OCI-LY1 (cell line): ENCODE results near the gene ARHGEF11.

Source experiments
- H2AFZ ChIP-seq: fragments of 200-600 bp; sonication (generic), shearing (Covaris generic); 2 replicates; pipeline ENCODE4 v1.6.0; 2014; ENCODE audit warnings: antibody characterized with exemption, mild to moderate bottlenecking, low read length
- H3F3A ChIP-seq: fragments of 200-600 bp; sonication (generic), shearing (Covaris generic); 2 replicates; pipeline ENCODE4 v1.6.0; 2014; ENCODE audit warnings: mild to moderate bottlenecking, antibody characterized with exemption, low read length, moderate library complexity; ENCODE audit not compliant: insufficient read depth
- H3K27ac ChIP-seq: fragments of 200-600 bp; sonication (generic); 2 replicates; pipeline ENCODE4 v1.5.1; 2014; ENCODE audit warnings: low read length, mixed run types, mild to moderate bottlenecking, low read depth; ENCODE audit not compliant: poor library complexity, severe bottlenecking
- H3K27me3 ChIP-seq: fragments of 200-600 bp; sonication (generic); 2 replicates; pipeline ENCODE4 v1.6.0; 2014; ENCODE audit warnings: antibody characterized with exemption, mild to moderate bottlenecking, low read length, moderate library complexity; ENCODE audit not compliant: insufficient read depth
- H3K36me3 ChIP-seq: fragments of 200-600 bp; sonication (generic); 2 replicates; pipeline ENCODE4 v1.6.1; 2014; ENCODE audit warnings: mild to moderate bottlenecking, antibody characterized with exemption, low read length, moderate library complexity, mixed read lengths; ENCODE audit not compliant: insufficient read depth
- H3K4me1 ChIP-seq: fragments of 200-600 bp; sonication (generic); 2 replicates; pipeline ENCODE4 v1.5.1; 2014; ENCODE audit warnings: mild to moderate bottlenecking, low read length, moderate library complexity; ENCODE audit not compliant: insufficient read depth, severe bottlenecking
- H3K4me2 ChIP-seq: fragments of 200-600 bp; sonication (generic), shearing (Covaris generic); 2 replicates; pipeline ENCODE4 v1.6.1; 2014; ENCODE audit warnings: low read length
- H3K4me3 ChIP-seq: fragments of 200-600 bp; sonication (generic); 2 replicates; pipeline ENCODE4 v1.5.1; 2014; ENCODE audit warnings: low read length, low read depth, mild to moderate bottlenecking, mixed read lengths; ENCODE audit not compliant: poor library complexity, severe bottlenecking
- H3K79me2 ChIP-seq: fragments of 200-600 bp; shearing (Covaris generic); 2 replicates; pipeline ENCODE4 v1.6.1; 2016; ENCODE audit warnings: mixed run types, low read length, mixed read lengths; ENCODE audit not compliant: insufficient read depth
- H3K9ac ChIP-seq: fragments of 200-600 bp; sonication (generic), shearing (Covaris generic); 2 replicates; pipeline ENCODE4 v1.6.1; 2014; ENCODE audit warnings: mild to moderate bottlenecking, low read length, mixed read lengths
- H3K9me2 ChIP-seq: fragments of 200-600 bp; sonication (generic), shearing (Covaris generic); 2 replicates; pipeline ENCODE4 v1.6.1; 2014; ENCODE audit warnings: low read depth, mild to moderate bottlenecking, low read length, mixed read lengths
- H3K9me3 ChIP-seq: fragments of 200-600 bp; shearing (Covaris generic); 2 replicates; pipeline ENCODE4 v1.6.1; 2014; ENCODE audit warnings: low read length, mixed read lengths
- H4K20me1 ChIP-seq: fragments of 200-600 bp; sonication (generic), shearing (Covaris generic); 2 replicates; pipeline ENCODE4 v1.6.0; 2016; ENCODE audit warnings: mild to moderate bottlenecking, low read length; ENCODE audit not compliant: insufficient read depth
- EZH2 ChIP-seq: fragments of 200-600 bp; sonication (generic), shearing (Covaris generic); IDR thresholded peaks from 2 replicates; pipeline ENCODE4 v1.8.0; 2017; ENCODE audit warnings: borderline replicate concordance, mixed run types, mild to moderate bottlenecking, antibody characterized with exemption, low read length, moderate library complexity, mixed read lengths
- TF ChIP-seq, protein P1 (sequence below): fragments of 200-600 bp; sonication (generic), shearing (Covaris generic); IDR thresholded peaks from 2 replicates; pipeline ENCODE4 v1.5.1; 2017; ENCODE audit warnings: mild to moderate bottlenecking, antibody characterized with exemption, low read length, moderate library complexity, mixed read lengths

The ARHGEF11 gene

DNA sequence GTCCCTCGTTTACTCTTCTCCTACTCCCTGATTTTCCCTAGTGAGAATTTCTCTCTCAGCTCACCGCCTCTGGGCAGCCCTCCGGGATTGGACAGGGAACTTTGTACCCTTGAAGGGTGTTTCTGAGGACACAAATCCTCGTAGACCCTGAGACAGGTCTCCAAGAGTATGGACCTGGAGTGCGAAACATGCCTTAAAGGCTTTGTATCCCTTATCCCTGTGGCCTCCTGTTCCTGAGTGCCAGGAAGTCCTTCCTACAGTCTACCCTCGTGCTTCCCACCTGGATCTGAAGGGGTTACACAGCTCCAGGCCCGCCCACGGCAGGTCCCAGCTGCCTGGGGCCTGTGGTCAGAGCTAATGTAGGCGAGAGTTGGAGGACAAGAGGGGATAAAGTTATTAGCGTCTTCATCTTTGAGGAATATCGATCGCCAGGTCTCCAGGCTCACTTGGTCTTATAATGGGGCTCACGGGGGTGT lies 159.6 kb downstream of the ARHGEF11 start:
- Histone ChIP-seq H3K27ac (no peak overlapping the region), H3K27me3 (0 out of 2 replicates have a peak, but pooled peaks cover 7% of the 10 kb centered on the region), H3K79me2 (no peaks in the 10 kb centered on the region), H3K4me1 (no peaks in the 10 kb centered on the region), H3K4me2 (no peak overlapping the region), H2AFZ (no peak overlapping the region), H3K9ac (no peak overlapping the region), H3K36me3 (no peaks in the 10 kb centered on the region), H3F3A (no peaks in the 10 kb centered on the region), H3K9me3 (no peaks in the 10 kb centered on the region), H3K4me3 (no peak overlapping the region), H3K9me2 (no peaks in the 10 kb centered on the region), H4K20me1 (no peaks in the 10 kb centered on the region)
- TF ChIP-seq, protein P1, sequence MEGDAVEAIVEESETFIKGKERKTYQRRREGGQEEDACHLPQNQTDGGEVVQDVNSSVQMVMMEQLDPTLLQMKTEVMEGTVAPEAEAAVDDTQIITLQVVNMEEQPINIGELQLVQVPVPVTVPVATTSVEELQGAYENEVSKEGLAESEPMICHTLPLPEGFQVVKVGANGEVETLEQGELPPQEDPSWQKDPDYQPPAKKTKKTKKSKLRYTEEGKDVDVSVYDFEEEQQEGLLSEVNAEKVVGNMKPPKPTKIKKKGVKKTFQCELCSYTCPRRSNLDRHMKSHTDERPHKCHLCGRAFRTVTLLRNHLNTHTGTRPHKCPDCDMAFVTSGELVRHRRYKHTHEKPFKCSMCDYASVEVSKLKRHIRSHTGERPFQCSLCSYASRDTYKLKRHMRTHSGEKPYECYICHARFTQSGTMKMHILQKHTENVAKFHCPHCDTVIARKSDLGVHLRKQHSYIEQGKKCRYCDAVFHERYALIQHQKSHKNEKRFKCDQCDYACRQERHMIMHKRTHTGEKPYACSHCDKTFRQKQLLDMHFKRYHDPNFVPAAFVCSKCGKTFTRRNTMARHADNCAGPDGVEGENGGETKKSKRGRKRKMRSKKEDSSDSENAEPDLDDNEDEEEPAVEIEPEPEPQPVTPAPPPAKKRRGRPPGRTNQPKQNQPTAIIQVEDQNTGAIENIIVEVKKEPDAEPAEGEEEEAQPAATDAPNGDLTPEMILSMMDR = no peak
- TF ChIP-seq EZH2 = no peak

DNA sequence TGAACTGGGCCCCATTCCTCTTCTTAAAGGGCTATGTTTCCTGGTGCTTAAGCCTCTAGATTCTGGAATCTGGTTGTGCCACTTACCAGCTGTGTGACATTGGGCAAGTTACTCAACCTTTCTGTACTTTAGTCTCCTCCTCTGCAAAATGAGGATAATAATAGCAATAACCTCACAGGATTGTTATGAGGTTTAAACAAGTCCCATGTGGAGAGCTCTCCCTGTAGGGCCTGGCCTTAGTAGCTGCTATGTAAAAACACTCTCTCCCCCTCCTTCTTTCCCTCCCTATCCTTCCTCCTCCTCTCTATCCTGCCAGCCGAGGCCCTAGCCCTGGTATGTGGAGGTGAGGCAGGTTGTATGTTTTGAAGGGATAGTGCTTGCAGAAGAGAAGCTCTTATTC lies 160.2 kb downstream of the ARHGEF11 start:
- Histone ChIP-seq H3F3A (no peaks in the 10 kb centered on the region), H3K27me3 (0 out of 2 replicates have a peak, but pooled peaks cover 7% of the 10 kb centered on the region), H3K36me3 (no peaks in the 10 kb centered on the region), H4K20me1 (no peaks in the 10 kb centered on the region), H2AFZ (no peak overlapping the region), H3K4me2 (no peak overlapping the region), H3K9me2 (no peaks in the 10 kb centered on the region), H3K4me1 (no peaks in the 10 kb centered on the region), H3K79me2 (no peaks in the 10 kb centered on the region), H3K9me3 (no peaks in the 10 kb centered on the region), H3K27ac (no peak overlapping the region), H3K4me3 (no peak overlapping the region), H3K9ac (no peak overlapping the region)
- TF ChIP-seq, protein P1 = no peak
- TF ChIP-seq EZH2 = no peak
